Upper lobe of left lung (tissue), 6 donors: ENCODE results near the gene RAF1. TPM values are rescaled to one million over a fixed set of nuclear protein-coding genes. Genes with fewer than 3 reads are reported as not detected.
A peak's percentile ranks its signal among the peaks of the same experiment; 100 is the strongest.

ENCODE experiments used
- ATAC-seq, 2 donors: fragments of 200-7000 bp; cut with Tn5 transposase; one replicate each; pipeline ENCODE4 v1.9.1; 2022; ENCODE audit warnings: mild to moderate bottlenecking in 2 of 2, moderate library complexity in 2 of 2; ENCODE audit not compliant: low FRiP score in 2 of 2
- DNase-seq, 2 donors: peaks; one replicate each; pipeline ENCODE4 v3.0.0-alpha.2; 2019 to 2020
- H3K27ac ChIP-seq, 4 donors: fragments of 200-600 bp; sonication (generic); one replicate each; pipeline ENCODE4 v1.5.1; 2016 to 2019
- H3K27me3 ChIP-seq, 4 donors: fragments of 200-600 bp; sonication (generic); one replicate each; pipeline ENCODE4 v1.5.1; 2017 to 2019
- H3K36me3 ChIP-seq, 4 donors: fragments of 200-600 bp; sonication (generic); one replicate each; pipeline ENCODE4 v1.5.1; 2016 to 2019
- H3K4me1 ChIP-seq, 4 donors: fragments of 200-600 bp; sonication (generic); one replicate each; pipeline ENCODE4 v1.5.1; 2018 to 2019
- H3K4me3 ChIP-seq, 4 donors: fragments of 200-600 bp; sonication (generic); one replicate each; pipeline ENCODE4 v1.5.1; 2017 to 2019; ENCODE audit warnings: mild to moderate bottlenecking in 2 of 4, moderate library complexity in 1 of 4
- H3K9me3 ChIP-seq, 4 donors: fragments of 200-600 bp; sonication (generic); one replicate each; pipeline ENCODE4 v1.5.1; 2018 to 2019
- CTCF ChIP-seq, 6 experiments: fragments of 450-650 bp in 4 of 6; fragments of 200-600 bp in 2 of 6; sonication (generic) in 2 of 6; IDR thresholded peaks; one replicate each; pipeline ENCODE4 v1.5.1; 2016 to 2019; ENCODE audit warnings: antibody characterized with exemption in 6 of 6
- EP300 ChIP-seq, 4 donors: sonication (generic); formaldehyde crosslinking; IDR thresholded peaks; one replicate each; pipeline ENCODE4 v1.5.1; 2017; ENCODE audit warnings: antibody characterized with exemption in 4 of 4, control low read depth in 2 of 4
- POLR2A ChIP-seq, 4 donors: fragments of 450-650 bp; IDR thresholded peaks; one replicate each; pipeline ENCODE4 v1.5.1; 2016 to 2017; ENCODE audit warnings: antibody characterized with exemption in 4 of 4, mild to moderate bottlenecking in 2 of 4
- POLR2AphosphoS5 ChIP-seq, 2 donors: sonication (generic); formaldehyde crosslinking; IDR thresholded peaks; one replicate each; pipeline ENCODE4 v1.5.1; 2017; ENCODE audit warnings: antibody characterized with exemption in 2 of 2
- WGBS, 2 donors: methylation state at CpG; one replicate each; pipeline ENCODE4 v1.1.5; 2017 to 2018; 5-methylcytosine and 5-hydroxymethylcytosine counted together
- total RNA-seq, 6 donors: library from RNA; depleted of rRNA in 4 of 6; stranded (reverse); fragments of >200 nt in 4 of 6; gene quantifications; one replicate each; pipeline versions ENCODE4 v1.1.0 to v1.2.1, GENCODE V29; 2016 to 2021
- donor health status: DM: no; HTN: no; CAD: no; lungs with moderate emphysema.
- donor health status: DM: no; HTN: yes; CAD: no; lungs with severe emphysema.

Gene RAF1
- total RNA-seq, 6 donors from 2014 or later, result 78.7 to 195 (median 110) TPM

DNA sequence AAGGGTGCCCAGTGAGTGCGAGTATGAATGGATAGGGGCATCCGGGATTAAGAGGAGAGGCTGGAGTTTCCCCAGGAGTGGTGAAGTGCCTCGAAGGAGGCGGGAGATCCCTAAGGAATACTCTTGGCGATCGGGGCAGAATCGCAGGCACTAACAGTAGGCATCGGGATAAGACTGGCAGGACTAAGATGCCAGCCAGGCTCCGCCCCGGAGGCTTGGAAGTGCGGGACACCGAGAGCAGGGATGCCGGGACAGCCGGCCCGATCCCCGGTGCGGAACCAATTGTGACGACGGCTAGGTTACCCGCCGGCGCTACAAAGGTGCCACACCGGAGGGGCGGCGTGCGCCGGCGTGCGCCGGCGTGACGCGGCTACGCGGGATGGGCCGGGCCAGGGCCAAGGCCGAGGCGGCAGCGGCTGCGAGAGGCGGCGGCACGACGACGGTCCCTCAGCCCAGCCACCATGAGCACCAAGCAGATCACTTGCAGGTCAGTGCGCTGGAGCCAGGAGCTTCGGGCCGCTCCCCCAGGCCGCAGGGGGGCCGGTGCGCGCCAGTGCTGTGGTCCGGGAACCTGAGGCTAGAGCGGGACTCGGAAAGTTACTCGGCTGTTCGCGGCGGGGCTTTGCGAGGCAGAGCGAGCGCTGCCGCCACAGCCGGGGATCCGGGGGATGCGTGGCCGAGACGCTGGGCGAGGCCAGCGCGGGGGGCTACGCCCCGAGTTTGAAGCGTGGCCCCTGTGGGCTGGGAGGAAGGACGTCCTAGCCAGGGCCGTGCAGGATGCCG, 107.0 kb downstream of the RAF1 start, which contains the start of gene MKRN2:
MKRN2 (plus strand) TSS at position 398 of the 783 bp plus-strand sequence; CDS start at position 462, 64 bp downstream.
- peak within 1 kb of the TSS; percentile 94 to 96 (median 96) for H3K27ac ChIP-seq
- H3K4me3 ChIP-seq, result peak within 1 kb of the TSS; percentile 42 to 95 (median 80)
- 0 to 1% methylated on average over 15 to 43 of the region's 77 CpGs for WGBS, 2 donors
- no peaks in the 10 kb centered on the region for H3K9me3 ChIP-seq
- H3K4me1 ChIP-seq, result peaks cover 23 to 55% (median 44%) of the 10 kb centered on the region in 4 donors
- ATAC-seq (peak; percentile 98 to 99), DNase-seq (peak; percentile 90 to 98)
- H3K36me3 ChIP-seq, result no peaks in the 10 kb centered on the region
- peaks cover 0 to 2% (median 0%) of the 10 kb centered on the region in 4 donors for H3K27me3 ChIP-seq
- peak; percentile 98 for TF ChIP-seq POLR2AphosphoS5 (IDR thresholded peaks at IDR 0.05)
- peak in 2 of 6 experiments; percentile 9 to 31 for TF ChIP-seq CTCF (IDR thresholded peaks at IDR 0.05)
- peak; percentile 34 to 99 (median 96) for TF ChIP-seq POLR2A (IDR thresholded peaks at IDR 0.05)
- peak in 1 of 4 donors; percentile 69 for TF ChIP-seq EP300 (IDR thresholded peaks at IDR 0.05)

DNA sequence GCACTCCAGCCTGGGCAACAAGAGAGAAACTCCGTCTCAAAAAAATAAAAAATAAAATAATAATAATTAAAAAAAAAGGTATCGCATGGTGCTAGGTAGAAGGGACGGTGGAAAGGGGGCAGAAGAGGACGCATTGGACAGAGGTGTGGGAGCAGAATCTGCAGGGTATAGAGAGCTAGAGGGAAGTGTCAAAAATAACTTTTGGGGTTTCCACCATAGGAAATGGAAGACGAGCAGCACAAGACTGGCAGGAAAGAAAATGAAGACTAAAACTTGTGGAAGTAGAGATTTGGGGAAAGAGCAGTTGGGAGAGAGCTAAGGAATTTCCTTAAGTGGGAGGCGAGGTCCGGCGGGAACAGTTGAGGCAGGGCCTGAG, 107.6 kb downstream of the RAF1 start:
- Histone ChIP-seq H3K27me3 (peaks cover 0 to 2% (median 0%) of the 10 kb centered on the region in 4 donors), H3K4me1 (peaks cover 23 to 55% (median 42%) of the 10 kb centered on the region in 4 donors), H3K36me3 (no peaks in the 10 kb centered on the region), H3K27ac (peak overlapping the region; percentile 94 to 96 (median 96)), H3K9me3 (no peaks in the 10 kb centered on the region), H3K4me3 (peak overlapping the region; percentile 42 to 95 (median 80))
- DNase-seq (no peak), ATAC-seq (peak; percentile 10 to 25)
- WGBS, 2 donors, result 1 to 8% methylated on average over 8 of the region's 8 CpGs
- no peak for TF ChIP-seq POLR2AphosphoS5 (IDR thresholded peaks at IDR 0.05)
- TF ChIP-seq EP300 (IDR thresholded peaks at IDR 0.05), result no peak
- no peak for TF ChIP-seq POLR2A (IDR thresholded peaks at IDR 0.05)
- TF ChIP-seq CTCF (IDR thresholded peaks at IDR 0.05), result no peak

DNA sequence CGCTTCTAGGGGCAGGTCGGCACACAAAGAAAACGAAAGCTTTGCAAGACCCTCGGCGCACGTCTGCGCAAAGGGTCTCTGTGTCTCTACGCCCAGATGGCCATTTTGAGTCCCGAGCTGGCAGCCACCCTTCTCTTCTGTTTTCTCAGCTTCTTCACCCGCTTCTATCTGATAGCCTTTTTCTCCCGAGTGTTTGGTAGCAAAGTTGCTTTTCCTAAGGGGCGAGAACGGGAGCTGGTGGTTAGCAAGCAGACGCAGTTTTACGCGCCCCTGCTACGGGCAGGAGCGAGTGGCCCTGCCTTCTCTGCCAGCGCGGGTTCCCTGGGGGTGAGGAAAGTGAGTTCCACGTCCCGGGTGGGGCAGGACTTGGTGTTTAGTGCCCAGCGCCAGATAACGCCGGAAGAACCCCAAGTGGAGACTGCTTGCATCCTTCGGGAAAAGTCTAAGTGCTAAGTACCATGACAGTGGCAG, 110.0 kb downstream of the RAF1 start:
- no peaks in the 10 kb centered on the region for H3K9me3 ChIP-seq
- peaks cover 18 to 36% (median 26%) of the 10 kb centered on the region in 4 donors for H3K4me1 ChIP-seq
- peak in 1 of 2 donors; percentile 52 for DNase-seq
- TF ChIP-seq CTCF (IDR thresholded peaks at IDR 0.05) (no peak), EP300 (IDR thresholded peaks at IDR 0.05) (no peak), POLR2A (IDR thresholded peaks at IDR 0.05) (no peak), POLR2AphosphoS5 (IDR thresholded peaks at IDR 0.05) (no peak)
- no peak overlapping the region for H3K27ac ChIP-seq
- ATAC-seq, result no peak
- WGBS, 2 donors, result 5% methylated on average over 20 to 26 of the region's 26 CpGs
- peaks cover 0 to 2% (median 0%) of the 10 kb centered on the region in 4 donors for H3K27me3 ChIP-seq
- no peaks in the 10 kb centered on the region for H3K36me3 ChIP-seq
- H3K4me3 ChIP-seq, result peak overlapping the region; percentile 20 to 46 (median 38)

- TF ChIP-seq POLR2AphosphoS5 (IDR thresholded peaks at IDR 0.05) (no peak), CTCF (IDR thresholded peaks at IDR 0.05) (no peak), POLR2A (IDR thresholded peaks at IDR 0.05) (no peak), EP300 (IDR thresholded peaks at IDR 0.05) (no peak)
- Histone ChIP-seq H3K4me1 (peaks cover 0 to 12% (median 8%) of the 10 kb centered on the region in 4 donors), H3K27me3 (peaks cover 0 to 2% (median 0%) of the 10 kb centered on the region in 4 donors), H3K36me3 (no peaks in the 10 kb centered on the region), H3K4me3 (no peak overlapping the region), H3K9me3 (no peaks in the 10 kb centered on the region), H3K27ac (no peak overlapping the region)
- ATAC-seq (no peak), DNase-seq (no peak)
- 70 to 76% methylated on average over 7 of the region's 7 CpGs for WGBS, 2 donors
These were observed 113.8 kb downstream of the RAF1 start for GRCh38 chr3:12549971-12550760.
